ENCODE measurements around the gene MMP15. TPM values are rescaled to one million over a fixed set of nuclear protein-coding genes. Genes with fewer than 3 reads are reported as not detected.

MMP15 gene
- polyA plus RNA-seq, 1 donor: 56.8 TPM

DNA sequence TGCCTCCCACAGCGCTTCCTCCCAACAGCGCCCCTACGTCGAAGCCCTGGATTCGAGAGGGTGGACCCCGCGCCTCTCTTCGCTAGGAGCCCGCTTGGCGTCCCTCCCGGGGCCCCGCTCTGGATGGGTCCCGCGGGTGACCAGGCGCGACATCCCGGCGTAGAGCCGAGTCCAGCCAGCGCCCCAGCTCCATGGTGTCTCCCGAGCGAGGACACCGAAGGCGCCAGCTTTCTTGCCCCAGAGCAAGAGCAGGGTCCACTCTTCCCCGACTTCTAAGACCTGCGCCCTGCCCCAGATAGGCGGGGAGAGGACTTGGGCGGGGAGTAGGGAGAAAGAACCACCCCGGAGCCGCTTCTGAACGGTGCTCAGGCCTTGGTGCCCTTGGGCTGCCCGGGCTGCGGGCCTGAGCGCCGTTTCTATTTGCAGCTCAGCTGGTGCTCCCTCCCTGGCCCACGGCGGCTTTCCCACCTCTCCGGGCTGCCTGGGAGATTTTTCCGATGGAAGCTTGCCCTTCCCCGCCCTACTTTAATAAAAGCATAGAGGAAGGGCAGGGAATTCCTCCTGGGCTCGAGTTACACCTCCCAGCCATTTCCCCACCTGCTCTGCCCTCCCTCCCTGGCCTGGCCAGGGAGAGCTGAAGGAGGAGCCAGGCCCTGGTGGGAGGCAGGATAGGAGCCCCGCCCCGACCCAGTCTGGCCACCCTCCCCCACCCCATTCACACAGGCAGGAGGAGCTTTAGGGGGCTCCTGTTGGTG is 1.8 kb downstream of the MMP15 start:
- Histone ChIP-seq H3K27me3 (ENCODE audit: control insufficient read depth, insufficient read depth, low read length) (no peaks in the 10 kb centered on the region), H3K27ac (ENCODE audit: low read length) (peak overlapping the region; percentile 65), H3K4me1 (ENCODE audit: control insufficient read depth, insufficient read depth, low read length) (peaks cover 37% of the 10 kb centered on the region), H3K36me3 (ENCODE audit: control insufficient read depth, insufficient read depth, low read length) (peaks cover 13% of the 10 kb centered on the region), H3K4me3 (ENCODE audit: low read length) (peak overlapping the region; percentile 92), H3K9me3 (ENCODE audit: control insufficient read depth, low read depth, low read length) (no peaks in the 10 kb centered on the region)
- no CpG with 5 or more reads among the region's 43 CpGs for WGBS (ENCODE audit: insufficient coverage, low lambda C conversion rate)
- DNase-seq: peak; percentile 52 to 75

GRCh38 chr16:58027916-58028455 is 2.4 kb downstream of the MMP15 start:
- peaks cover 31% of the 10 kb centered on the region for H3K4me1 ChIP-seq (ENCODE audit: control insufficient read depth, insufficient read depth, low read length)
- no peak overlapping the region for H3K4me3 ChIP-seq (ENCODE audit: low read length)
- no peaks in the 10 kb centered on the region for H3K27me3 ChIP-seq (ENCODE audit: control insufficient read depth, insufficient read depth, low read length)
- H3K27ac ChIP-seq (ENCODE audit: low read length): no peak overlapping the region
- H3K9me3 ChIP-seq (ENCODE audit: control insufficient read depth, low read depth, low read length): no peaks in the 10 kb centered on the region
- WGBS (ENCODE audit: insufficient coverage, low lambda C conversion rate): no CpG with 5 or more reads among the region's 8 CpGs
- no peak for DNase-seq
- H3K36me3 ChIP-seq (ENCODE audit: control insufficient read depth, insufficient read depth, low read length): peaks cover 13% of the 10 kb centered on the region

- Histone ChIP-seq H3K27me3 (ENCODE audit: control insufficient read depth, insufficient read depth, low read length) (no peaks in the 10 kb centered on the region), H3K4me1 (ENCODE audit: control insufficient read depth, insufficient read depth, low read length) (peaks cover 31% of the 10 kb centered on the region), H3K4me3 (ENCODE audit: low read length) (no peak overlapping the region), H3K9me3 (ENCODE audit: control insufficient read depth, low read depth, low read length) (no peaks in the 10 kb centered on the region), H3K36me3 (ENCODE audit: control insufficient read depth, insufficient read depth, low read length) (peaks cover 13% of the 10 kb centered on the region), H3K27ac (ENCODE audit: low read length) (no peak overlapping the region)
- no peak for DNase-seq
- WGBS (ENCODE audit: insufficient coverage, low lambda C conversion rate): no CpG with 5 or more reads among the region's 6 CpGs
These were observed 3.1 kb downstream of the MMP15 start for GRCh38 chr16:58028541-58029070.

DNA sequence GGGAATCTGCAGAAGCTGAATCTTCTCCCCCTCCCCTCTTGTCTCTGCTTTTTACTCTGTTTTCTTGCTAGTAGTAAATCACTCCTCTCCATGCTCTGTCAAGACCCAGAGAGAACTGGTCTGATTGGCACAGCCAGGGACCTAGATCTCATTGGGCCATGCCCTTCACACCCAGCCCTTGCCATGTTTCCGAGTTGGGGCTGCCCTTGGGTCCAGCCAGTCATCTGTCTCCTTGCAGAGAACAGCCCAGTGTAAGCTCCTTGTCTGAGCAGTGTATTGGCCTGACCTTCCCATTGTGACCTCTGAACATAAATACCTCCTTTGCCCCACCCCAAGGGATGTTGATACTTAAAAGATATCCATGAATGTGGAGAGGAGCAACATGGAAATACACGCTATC is 3.9 kb downstream of the MMP15 start:
- Histone ChIP-seq H3K4me3 (ENCODE audit: low read length) (no peak overlapping the region), H3K36me3 (ENCODE audit: control insufficient read depth, insufficient read depth, low read length) (peaks cover 13% of the 10 kb centered on the region), H3K27me3 (ENCODE audit: control insufficient read depth, insufficient read depth, low read length) (no peaks in the 10 kb centered on the region), H3K9me3 (ENCODE audit: control insufficient read depth, low read depth, low read length) (no peaks in the 10 kb centered on the region), H3K27ac (ENCODE audit: low read length) (no peak overlapping the region), H3K4me1 (ENCODE audit: control insufficient read depth, insufficient read depth, low read length) (peaks cover 23% of the 10 kb centered on the region)
- DNase-seq: no peak
- WGBS (ENCODE audit: insufficient coverage, low lambda C conversion rate): no CpG with 5 or more reads among the region's 2 CpGs

DNA sequence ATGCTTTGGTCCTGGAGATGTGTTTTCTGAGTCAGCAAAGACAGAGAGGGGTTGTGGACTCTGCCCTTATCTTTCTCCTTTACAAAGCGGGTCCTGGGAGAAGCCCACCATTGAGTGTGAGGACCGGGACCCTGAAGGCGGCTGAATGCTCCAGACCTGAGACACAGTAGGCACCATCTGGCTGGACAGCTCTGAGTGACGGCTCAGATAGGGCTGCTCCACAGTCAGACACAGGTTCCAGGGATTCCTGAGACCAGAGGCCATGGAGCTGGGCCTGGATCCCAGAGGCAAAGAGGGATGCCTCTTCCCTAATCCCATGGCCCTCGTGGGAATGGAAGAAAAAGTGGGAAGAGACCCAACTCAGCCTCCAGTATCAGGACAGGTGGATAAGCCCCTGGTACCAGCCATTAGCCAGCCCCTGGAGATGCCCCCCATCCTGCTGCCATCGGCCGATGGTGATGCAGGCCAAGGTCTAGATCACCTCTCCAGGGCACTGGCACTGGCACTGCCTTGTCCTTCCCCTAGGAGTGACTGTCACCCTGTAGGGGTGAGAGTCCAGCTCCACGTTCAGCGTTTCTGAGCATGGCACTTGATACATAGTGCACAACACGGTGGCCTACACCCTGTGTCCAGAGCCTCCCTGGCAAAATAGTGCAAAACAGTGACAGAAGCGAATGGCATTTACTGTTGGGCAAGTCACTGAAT is 4.7 kb downstream of the MMP15 start:
- Histone ChIP-seq H3K36me3 (ENCODE audit: control insufficient read depth, insufficient read depth, low read length) (peaks cover 13% of the 10 kb centered on the region), H3K9me3 (ENCODE audit: control insufficient read depth, low read depth, low read length) (no peaks in the 10 kb centered on the region), H3K27ac (ENCODE audit: low read length) (no peak overlapping the region), H3K4me3 (ENCODE audit: low read length) (no peak overlapping the region), H3K27me3 (ENCODE audit: control insufficient read depth, insufficient read depth, low read length) (no peaks in the 10 kb centered on the region), H3K4me1 (ENCODE audit: control insufficient read depth, insufficient read depth, low read length) (peaks cover 27% of the 10 kb centered on the region)
- DNase-seq: no peak
- WGBS (ENCODE audit: insufficient coverage, low lambda C conversion rate): no CpG with 5 or more reads among the region's 11 CpGs

GRCh38 chr16:58031016-58031800 is 5.7 kb downstream of the MMP15 start:
- H3K27me3 ChIP-seq (ENCODE audit: control insufficient read depth, insufficient read depth, low read length): no peaks in the 10 kb centered on the region
- H3K9me3 ChIP-seq (ENCODE audit: control insufficient read depth, low read depth, low read length): no peaks in the 10 kb centered on the region
- H3K27ac ChIP-seq (ENCODE audit: low read length): no peak overlapping the region
- H3K4me1 ChIP-seq (ENCODE audit: control insufficient read depth, insufficient read depth, low read length): peaks cover 27% of the 10 kb centered on the region
- no CpG with 5 or more reads among the region's 14 CpGs for WGBS (ENCODE audit: insufficient coverage, low lambda C conversion rate)
- DNase-seq: no peak
- H3K4me3 ChIP-seq (ENCODE audit: low read length): no peak overlapping the region
- peaks cover 18% of the 10 kb centered on the region for H3K36me3 ChIP-seq (ENCODE audit: control insufficient read depth, insufficient read depth, low read length)

DNA sequence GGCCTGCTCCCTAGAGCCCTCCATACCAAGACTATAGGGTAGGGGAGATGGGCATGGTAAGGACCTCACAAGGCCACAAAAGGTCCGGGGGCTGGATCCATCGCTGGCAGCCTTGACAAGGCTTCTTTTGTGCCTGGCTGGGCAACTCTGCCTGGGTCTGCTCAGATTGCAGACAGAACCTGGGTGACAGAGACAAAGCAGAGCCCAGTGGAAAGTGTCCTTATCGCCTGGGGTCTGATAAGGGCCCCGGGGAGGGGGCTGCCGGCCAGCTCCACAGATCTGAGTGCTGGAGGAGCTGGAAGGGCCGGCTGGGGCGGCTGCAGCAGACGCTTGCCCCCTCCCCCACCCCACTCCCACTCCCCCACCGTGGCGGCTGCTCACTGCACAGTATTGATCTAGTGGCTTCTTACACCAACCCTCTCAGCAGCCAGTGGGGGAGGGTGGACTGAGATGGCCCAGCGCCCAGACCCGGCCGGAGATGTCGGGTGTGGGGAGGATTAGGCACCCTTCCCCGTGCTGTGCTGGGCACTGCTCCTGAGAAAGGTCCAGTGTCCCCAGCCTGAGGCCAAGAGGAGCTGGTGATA is 7.2 kb downstream of the MMP15 start:
- Histone ChIP-seq H3K9me3 (ENCODE audit: control insufficient read depth, low read depth, low read length) (no peaks in the 10 kb centered on the region), H3K4me1 (ENCODE audit: control insufficient read depth, insufficient read depth, low read length) (peaks cover 26% of the 10 kb centered on the region), H3K4me3 (ENCODE audit: low read length) (no peak overlapping the region), H3K36me3 (ENCODE audit: control insufficient read depth, insufficient read depth, low read length) (peaks cover 27% of the 10 kb centered on the region), H3K27ac (ENCODE audit: low read length) (no peak overlapping the region), H3K27me3 (ENCODE audit: control insufficient read depth, insufficient read depth, low read length) (no peaks in the 10 kb centered on the region)
- DNase-seq: no peak
- whole genome bisulfite sequencing (ENCODE audit: insufficient coverage, low lambda C conversion rate): no CpG with 5 or more reads among the region's 15 CpGs

GRCh38 chr16:58034128-58034685 is 8.7 kb downstream of the MMP15 start:
- Histone ChIP-seq H3K9me3 (ENCODE audit: control insufficient read depth, low read depth, low read length) (no peaks in the 10 kb centered on the region), H3K4me3 (ENCODE audit: low read length) (no peak overlapping the region), H3K27ac (ENCODE audit: low read length) (no peak overlapping the region), H3K4me1 (ENCODE audit: control insufficient read depth, insufficient read depth, low read length) (peaks cover 12% of the 10 kb centered on the region), H3K27me3 (ENCODE audit: control insufficient read depth, insufficient read depth, low read length) (no peaks in the 10 kb centered on the region), H3K36me3 (ENCODE audit: control insufficient read depth, insufficient read depth, low read length) (peaks cover 36% of the 10 kb centered on the region)
- no CpG with 5 or more reads among the region's 14 CpGs for WGBS (ENCODE audit: insufficient coverage, low lambda C conversion rate)
- no peak for DNase-seq

- Histone ChIP-seq H3K36me3 (ENCODE audit: control insufficient read depth, insufficient read depth, low read length) (peaks cover 40% of the 10 kb centered on the region), H3K27me3 (ENCODE audit: control insufficient read depth, insufficient read depth, low read length) (no peaks in the 10 kb centered on the region), H3K4me1 (ENCODE audit: control insufficient read depth, insufficient read depth, low read length) (peaks cover 9% of the 10 kb centered on the region), H3K27ac (ENCODE audit: low read length) (no peak overlapping the region), H3K9me3 (ENCODE audit: control insufficient read depth, low read depth, low read length) (no peaks in the 10 kb centered on the region), H3K4me3 (ENCODE audit: low read length) (no peak overlapping the region)
- no CpG with 5 or more reads among the region's 11 CpGs for WGBS (ENCODE audit: insufficient coverage, low lambda C conversion rate)
- DNase-seq: no peak
These were observed 9.2 kb downstream of the MMP15 start for GRCh38 chr16:58034774-58035173.
